ENCODE results near the gene KTN1. TPM values are rescaled to one million over a fixed set of nuclear protein-coding genes. Genes with fewer than 3 reads are reported as not detected.

KTN1 gene
- polyA plus RNA-seq, 3 donors: 4.6 to 31.4 (median 17.9) TPM

DNA sequence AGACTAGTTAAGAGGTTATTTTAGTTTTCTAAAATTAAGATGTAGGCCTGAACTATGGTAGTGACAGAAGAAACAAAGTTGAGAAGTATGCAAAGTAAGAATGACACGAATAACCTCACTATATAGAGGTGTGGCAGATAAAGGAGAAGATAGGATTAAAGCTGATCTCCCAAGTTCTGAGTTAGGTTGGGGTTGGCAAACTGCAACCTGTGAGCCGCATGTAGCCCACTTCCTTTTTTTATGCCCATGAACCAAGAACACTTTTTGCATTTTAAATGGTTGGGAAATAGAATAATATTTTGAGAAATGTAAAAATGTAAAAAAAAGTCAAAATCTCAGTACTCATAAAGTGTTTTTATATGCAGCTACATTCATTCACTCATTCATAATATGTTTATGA is 34.3 kb downstream of the KTN1 start:
- Mint-ChIP-seq H3K27ac (no peak overlapping the region), H3K36me3 (peaks cover 59 to 70% of the 10 kb centered on the region in 2 donors), H3K4me1 (peaks cover 4% of the 10 kb centered on the region), H3K27me3 (ENCODE audit: low read depth in 3 of 3) (peaks cover 0 to 1% (median 0%) of the 10 kb centered on the region in 3 donors), H3K4me3 (no peak overlapping the region), H3K9me3 (peaks cover under 1 to 7% (median 3%) of the 10 kb centered on the region in 7 donors)
- WGBS (ENCODE audit: insufficient coverage): no CpG with 5 or more reads among the region's 2 CpGs
- TF ChIP-seq, protein P1, sequence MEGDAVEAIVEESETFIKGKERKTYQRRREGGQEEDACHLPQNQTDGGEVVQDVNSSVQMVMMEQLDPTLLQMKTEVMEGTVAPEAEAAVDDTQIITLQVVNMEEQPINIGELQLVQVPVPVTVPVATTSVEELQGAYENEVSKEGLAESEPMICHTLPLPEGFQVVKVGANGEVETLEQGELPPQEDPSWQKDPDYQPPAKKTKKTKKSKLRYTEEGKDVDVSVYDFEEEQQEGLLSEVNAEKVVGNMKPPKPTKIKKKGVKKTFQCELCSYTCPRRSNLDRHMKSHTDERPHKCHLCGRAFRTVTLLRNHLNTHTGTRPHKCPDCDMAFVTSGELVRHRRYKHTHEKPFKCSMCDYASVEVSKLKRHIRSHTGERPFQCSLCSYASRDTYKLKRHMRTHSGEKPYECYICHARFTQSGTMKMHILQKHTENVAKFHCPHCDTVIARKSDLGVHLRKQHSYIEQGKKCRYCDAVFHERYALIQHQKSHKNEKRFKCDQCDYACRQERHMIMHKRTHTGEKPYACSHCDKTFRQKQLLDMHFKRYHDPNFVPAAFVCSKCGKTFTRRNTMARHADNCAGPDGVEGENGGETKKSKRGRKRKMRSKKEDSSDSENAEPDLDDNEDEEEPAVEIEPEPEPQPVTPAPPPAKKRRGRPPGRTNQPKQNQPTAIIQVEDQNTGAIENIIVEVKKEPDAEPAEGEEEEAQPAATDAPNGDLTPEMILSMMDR (IDR thresholded peaks at IDR 0.05): no peak
- H3K9me3 ChIP-seq (replicated peaks in 1 of 2; ENCODE audit: control insufficient read depth in 1 of 2, insufficient read depth in 1 of 2, low read length in 2 of 2): peaks cover under 1 to 5% of the 10 kb centered on the region in 2 donors
- H3K9ac ChIP-seq (ENCODE audit: insufficient read depth, low read length, poor library complexity, severe bottlenecking): no peak overlapping the region
- H3K36me3 ChIP-seq (replicated peaks in 1 of 2; ENCODE audit: control insufficient read depth in 1 of 2, insufficient read depth in 2 of 2, low read length in 2 of 2): peaks cover 41 to 70% of the 10 kb centered on the region in 2 donors
- intact Hi-C loops (cut with micrococcal nuclease): no loop called here
- H3K4me3 ChIP-seq (replicated peaks in 1 of 3; ENCODE audit: low read depth in 2 of 3, low read length in 3 of 3): no peak overlapping the region
- H3K27ac ChIP-seq (ENCODE audit: low read depth in 1 of 2, low read length in 2 of 2): no peak overlapping the region
- no peak overlapping the region for H3K4me2 ChIP-seq (replicated peaks; ENCODE audit: extremely low read depth, low read length, poor library complexity, severe bottlenecking)
- no peak overlapping the region for H2AFZ ChIP-seq (ENCODE audit: insufficient read depth, low read depth, low read length, poor library complexity, severe bottlenecking)
- H4K20me1 ChIP-seq (ENCODE audit: insufficient read depth, low read length): peaks cover 26% of the 10 kb centered on the region
- H3K27me3 ChIP-seq (ENCODE audit: control insufficient read depth in 2 of 2, insufficient read depth in 2 of 2, low read length in 2 of 2): no peaks in the 10 kb centered on the region
- peaks cover 19% of the 10 kb centered on the region for H3K79me2 ChIP-seq (ENCODE audit: insufficient read depth, low read length)
- DNase-seq: no peak
- H3K4me1 ChIP-seq (ENCODE audit: control insufficient read depth in 1 of 2, insufficient read depth in 2 of 2, low read length in 2 of 2): no peaks in the 10 kb centered on the region

DNA sequence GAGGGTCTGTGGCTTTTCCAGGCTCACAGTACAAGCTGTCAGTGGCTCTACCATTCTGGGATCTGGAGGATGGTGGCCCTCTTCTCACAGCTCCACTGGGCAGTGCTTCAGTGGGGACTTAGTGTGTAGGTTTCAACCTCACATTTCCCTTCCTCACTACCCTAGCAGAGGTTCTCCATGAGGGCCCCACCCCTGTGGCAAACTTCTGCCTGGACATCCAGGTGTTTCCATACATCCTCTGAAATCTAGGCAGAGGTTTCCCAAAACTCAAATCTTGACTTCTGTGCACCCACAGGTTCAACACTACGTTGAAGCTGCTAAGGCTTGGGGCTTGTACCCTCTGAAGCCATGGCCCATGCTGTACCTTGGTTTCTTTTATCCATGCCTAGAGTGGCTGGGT is 40.3 kb downstream of the KTN1 start:
- Mint-ChIP-seq H3K27ac (no peak overlapping the region), H3K9me3 (peaks cover 11 to 17% (median 13%) of the 10 kb centered on the region in 7 donors), H3K4me3 (no peak overlapping the region), H3K27me3 (ENCODE audit: low read depth in 3 of 3) (peaks cover 0 to 1% (median 0%) of the 10 kb centered on the region in 3 donors), H3K4me1 (no peaks in the 10 kb centered on the region), H3K36me3 (peaks cover 79 to 87% of the 10 kb centered on the region in 2 donors)
- intact Hi-C loops (cut with micrococcal nuclease): no loop called here
- 100% methylated on average over 1 of the region's 1 CpG for WGBS (ENCODE audit: insufficient coverage)
- DNase-seq: no peak
- Histone ChIP-seq H3K4me3 (replicated peaks in 1 of 3; ENCODE audit: low read depth in 2 of 3, low read length in 3 of 3) (no peak overlapping the region), H4K20me1 (ENCODE audit: insufficient read depth, low read length) (no peaks in the 10 kb centered on the region), H3K9me3 (replicated peaks in 1 of 2; ENCODE audit: control insufficient read depth in 1 of 2, insufficient read depth in 1 of 2, low read length in 2 of 2) (peaks cover 13 to 18% of the 10 kb centered on the region in 2 donors), H2AFZ (ENCODE audit: insufficient read depth, low read depth, low read length, poor library complexity, severe bottlenecking) (no peak overlapping the region), H3K4me2 (replicated peaks; ENCODE audit: extremely low read depth, low read length, poor library complexity, severe bottlenecking) (no peak overlapping the region), H3K9ac (ENCODE audit: insufficient read depth, low read length, poor library complexity, severe bottlenecking) (no peak overlapping the region), H3K27me3 (ENCODE audit: control insufficient read depth in 2 of 2, insufficient read depth in 2 of 2, low read length in 2 of 2) (no peaks in the 10 kb centered on the region), H3K4me1 (ENCODE audit: control insufficient read depth in 1 of 2, insufficient read depth in 2 of 2, low read length in 2 of 2) (no peaks in the 10 kb centered on the region), H3K27ac (ENCODE audit: low read depth in 1 of 2, low read length in 2 of 2) (no peak overlapping the region), H3K36me3 (replicated peaks in 1 of 2; ENCODE audit: control insufficient read depth in 1 of 2, insufficient read depth in 2 of 2, low read length in 2 of 2) (peaks cover 78 to 96% of the 10 kb centered on the region in 2 donors), H3K79me2 (ENCODE audit: insufficient read depth, low read length) (no peaks in the 10 kb centered on the region)
- TF ChIP-seq, protein P1 (IDR thresholded peaks at IDR 0.05): no peak

All from CD14-positive monocyte (primary cell).